ENCODE results near the gene LRRC47. TPM values are rescaled to one million over a fixed set of nuclear protein-coding genes. Genes with fewer than 3 reads are reported as not detected.

The LRRC47 gene
- total and polyA plus RNA-seq, 2 of the 13 experiments (the other 11 are each of a cell fraction or from before 2014, with no cell fraction given), result 18.3 to 52.5 TPM

DNA sequence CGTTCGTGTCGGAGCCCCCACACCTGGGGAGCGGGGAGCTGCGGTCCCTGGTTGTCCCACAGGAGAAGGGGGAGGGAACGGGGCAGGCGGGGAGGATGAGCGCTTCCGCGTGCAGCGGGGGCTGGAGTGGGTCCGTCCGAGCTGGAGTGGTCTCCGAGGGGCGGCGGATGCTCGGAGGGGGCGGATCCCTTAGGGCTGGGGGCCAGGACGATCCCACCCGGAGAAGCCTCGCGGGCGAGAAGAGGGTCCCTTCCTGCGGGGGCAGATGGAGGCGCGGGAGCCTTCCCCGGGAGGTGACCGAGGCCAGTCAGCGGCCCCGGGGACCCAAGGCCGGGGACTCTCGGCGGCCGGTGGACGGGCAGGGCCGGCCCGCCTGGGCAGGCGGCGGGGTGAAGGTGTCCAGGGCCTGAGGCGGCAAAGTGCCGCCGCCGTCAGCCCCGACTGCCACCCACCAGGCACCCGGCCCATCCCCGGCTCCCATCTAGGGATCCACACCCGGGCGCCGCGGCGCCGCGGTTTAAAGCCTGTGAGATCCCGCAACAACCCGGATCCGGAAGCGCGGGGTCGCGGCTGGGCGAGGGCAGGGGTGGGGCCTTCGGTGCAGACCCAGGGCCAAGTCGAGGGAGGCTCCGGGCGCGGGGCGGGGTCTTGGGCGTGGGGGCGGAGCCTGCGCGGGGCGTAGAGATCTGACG lies 49.3 kb downstream of the LRRC47 start (continued):
- TF ChIP-seq YEATS4 (CRISPR knock-in tag; IDR thresholded peaks at IDR 0.05; ENCODE audit: borderline replicate concordance) (peak; percentile 24; the same call in 1 of the 2 replicates), POLR2A (IDR thresholded peaks at IDR 0.05; ENCODE audit: insufficient read depth in 1 of 2, low read depth in 2 of 2, low read length in 2 of 2) (peak; percentile 63 to 75), ZNF282 (IDR thresholded peaks at IDR 0.05; ENCODE audit: partially characterized antibody) (no peak), ZBTB42 (CRISPR knock-in tag; IDR thresholded peaks at IDR 0.05) (no peak), DMAP1 (CRISPR knock-in tag; IDR thresholded peaks at IDR 0.05) (no peak), MYC (CRISPR knock-in tag; IDR thresholded peaks at IDR 0.05; ENCODE audit: borderline replicate concordance) (no peak), MAX (IDR thresholded peaks at IDR 0.05) (peak; percentile 26), HCFC1 (IDR thresholded peaks at IDR 0.05; ENCODE audit: low read depth, low read length) (peak; percentile 44; the same call in 1 of the 2 replicates), HBP1 (CRISPR knock-in tag; IDR thresholded peaks at IDR 0.05; ENCODE audit: low read depth) (peak; percentile 68; the same call in 1 of the 2 replicates), AHR (CRISPR knock-in tag; IDR thresholded peaks at IDR 0.05) (no peak), ZBTB8A (CRISPR knock-in tag; IDR thresholded peaks at IDR 0.05; ENCODE audit: borderline replicate concordance, low read depth) (no peak), EED (CRISPR knock-in tag; IDR thresholded peaks at IDR 0.05) (no peak), POLR2AphosphoS5 (IDR thresholded peaks at IDR 0.05; ENCODE audit: low read depth, low read length) (peak; percentile 70), FOXK1 (CRISPR knock-in tag; IDR thresholded peaks at IDR 0.05; ENCODE audit: borderline replicate concordance, low read depth) (0 out of 2 replicates have a peak, but pooled peaks have one; percentile 14), ZZZ3 (CRISPR knock-in tag; IDR thresholded peaks at IDR 0.05; ENCODE audit: borderline replicate concordance) (no peak), ZNF878 (CRISPR knock-in tag; IDR thresholded peaks at IDR 0.05) (no peak), TAF1 (CRISPR knock-in tag; IDR thresholded peaks at IDR 0.05) (peak; percentile 27; the same call in 1 of the 2 replicates), ZIK1 (CRISPR knock-in tag; IDR thresholded peaks at IDR 0.05; ENCODE audit: borderline replicate concordance, low read depth) (no peak), HES4 (CRISPR knock-in tag; IDR thresholded peaks at IDR 0.05; ENCODE audit: borderline replicate concordance) (no peak), IKZF1 (IDR thresholded peaks at IDR 0.05) (no peak), MAF1 (CRISPR knock-in tag; IDR thresholded peaks at IDR 0.05; ENCODE audit: borderline replicate concordance) (no peak), GABPA (IDR thresholded peaks at IDR 0.05; ENCODE audit: low read depth, low read length) (peak; percentile 92), GABPA (CRISPR knock-in tag; IDR thresholded peaks at IDR 0.05; ENCODE audit: low read depth) (peak; percentile 92), HNRNPLL (IDR thresholded peaks at IDR 0.05; ENCODE audit: low read depth, low read length, poor library complexity, severe bottlenecking) (peak; percentile 32), ZNF607 (CRISPR knock-in tag; IDR thresholded peaks at IDR 0.05; ENCODE audit: borderline replicate concordance) (no peak), IRF2 (CRISPR knock-in tag; IDR thresholded peaks at IDR 0.05) (peak; percentile 39; the same call in 1 of the 2 replicates), HOXA3 (CRISPR knock-in tag; IDR thresholded peaks at IDR 0.05) (peak; percentile 31; the same call in 1 of the 2 replicates), SIN3A (IDR thresholded peaks at IDR 0.05; ENCODE audit: borderline replicate concordance, low read depth, low read length) (peak; percentile 74; the same call in 1 of the 2 replicates)
- TF ChIP-seq, protein P1, sequence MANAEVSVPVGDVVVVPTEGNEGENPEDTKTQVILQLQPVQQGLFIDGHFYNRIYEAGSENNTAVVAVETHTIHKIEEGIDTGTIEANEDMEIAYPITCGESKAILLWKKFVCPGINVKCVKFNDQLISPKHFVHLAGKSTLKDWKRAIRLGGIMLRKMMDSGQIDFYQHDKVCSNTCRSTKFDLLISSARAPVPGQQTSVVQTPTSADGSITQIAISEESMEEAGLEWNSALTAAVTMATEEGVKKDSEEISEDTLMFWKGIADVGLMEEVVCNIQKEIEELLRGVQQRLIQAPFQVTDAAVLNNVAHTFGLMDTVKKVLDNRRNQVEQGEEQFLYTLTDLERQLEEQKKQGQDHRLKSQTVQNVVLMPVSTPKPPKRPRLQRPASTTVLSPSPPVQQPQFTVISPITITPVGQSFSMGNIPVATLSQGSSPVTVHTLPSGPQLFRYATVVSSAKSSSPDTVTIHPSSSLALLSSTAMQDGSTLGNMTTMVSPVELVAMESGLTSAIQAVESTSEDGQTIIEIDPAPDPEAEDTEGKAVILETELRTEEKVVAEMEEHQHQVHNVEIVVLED (CRISPR knock-in tag; IDR thresholded peaks at IDR 0.05; ENCODE audit: borderline replicate concordance), result peak; percentile 67; the same call in 1 of the 2 replicates
